Coronary artery (tissue), 2 donors: ENCODE results near the gene POLR3E.
A peak's percentile ranks its signal among the peaks of the same experiment; 100 is the strongest.

Experiments used
- DNase-seq: peaks from one replicate; pipeline ENCODE4 v3.0.0-alpha.2; 2017; ENCODE audit warnings: low spot score
- H3K27ac ChIP-seq, 2 donors: fragments of 200-600 bp; sonication (generic); one replicate each; pipeline ENCODE4 v1.5.1; 2016 to 2019
- H3K4me3 ChIP-seq: fragments of 200-600 bp; sonication (generic); 2 replicates; pipeline ENCODE4 v1.5.1; 2016; ENCODE audit warnings: mild to moderate bottlenecking, moderate library complexity
- CTCF ChIP-seq: fragments of 200-600 bp; sonication (generic); IDR thresholded peaks from one replicate; pipeline ENCODE4 v1.5.1; 2019; ENCODE audit warnings: antibody characterized with exemption

The POLR3E gene

DNA sequence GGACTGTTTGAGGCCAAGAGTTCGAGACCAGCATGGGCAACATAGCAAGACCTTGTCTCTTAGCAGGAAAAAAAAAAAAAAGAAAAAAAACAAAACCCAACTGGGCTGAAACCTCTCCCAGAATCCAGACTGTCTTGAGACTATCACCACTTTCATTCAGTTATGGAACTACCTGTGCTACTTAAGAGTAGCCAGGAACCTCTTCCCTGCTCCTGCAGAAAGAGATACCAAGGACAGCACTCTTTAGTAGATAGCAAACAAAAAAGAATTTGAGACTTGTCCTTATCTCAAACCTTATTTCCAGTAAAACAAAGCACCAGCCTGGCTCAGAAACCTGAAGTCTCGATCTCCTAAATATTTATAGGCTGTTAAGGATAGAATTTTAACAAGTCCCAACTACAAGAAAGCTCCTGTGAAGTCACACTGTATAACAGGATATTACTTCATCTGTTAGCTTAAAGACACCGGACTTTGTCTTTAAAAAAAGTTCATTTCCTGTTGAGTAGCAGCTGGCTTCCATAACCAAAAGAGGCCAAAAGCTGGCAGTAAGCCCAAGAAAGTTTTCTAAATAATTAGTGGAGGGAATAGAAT is 72.1 kb downstream of the POLR3E start:
- no peak for DNase-seq
- Histone ChIP-seq H3K27ac (peak overlapping the region; percentile 65 to 71), H3K4me3 (no peak overlapping the region)
- no peak for TF ChIP-seq CTCF

DNA sequence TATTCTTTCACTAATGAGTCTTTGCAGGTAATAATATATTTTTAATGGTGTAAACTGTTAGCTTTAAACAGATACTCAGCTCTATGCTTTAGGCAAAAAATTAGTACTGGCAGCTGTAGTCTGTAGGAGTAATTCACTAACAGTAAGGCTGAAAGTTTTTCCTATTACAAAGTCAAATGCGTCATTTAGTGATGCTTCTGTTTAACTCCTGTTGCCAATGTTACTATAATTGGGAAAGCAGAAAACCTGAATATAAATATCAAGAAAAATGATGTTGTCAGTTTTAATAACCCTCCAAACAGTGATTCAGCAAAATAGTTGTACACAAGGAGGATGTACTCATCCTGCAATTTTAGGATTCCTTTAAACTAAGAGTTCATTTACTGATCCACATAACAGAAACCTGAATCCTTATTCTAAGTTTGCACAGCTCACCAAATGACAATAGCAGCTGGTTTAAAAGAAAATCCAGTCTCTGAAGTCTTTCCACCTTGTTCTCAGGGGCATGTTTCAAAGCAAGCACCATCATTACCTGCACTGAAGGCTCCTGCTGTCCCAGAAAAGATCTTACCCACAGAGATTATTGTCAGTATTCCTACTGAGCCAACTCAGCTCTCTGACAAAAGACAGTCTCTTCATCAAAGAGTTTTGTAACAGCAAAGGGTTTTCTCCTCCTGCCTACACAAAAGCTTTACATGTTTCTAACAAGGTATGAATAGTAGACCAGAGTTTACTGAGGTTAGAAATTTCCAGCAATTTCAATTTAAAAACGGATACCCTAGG is 73.0 kb downstream of the POLR3E start:
- H3K27ac ChIP-seq, result peak overlapping the region; percentile 71 to 79
- peak overlapping the region; percentile 4 for H3K4me3 ChIP-seq
- no peak for DNase-seq
- no peak for TF ChIP-seq CTCF

DNA sequence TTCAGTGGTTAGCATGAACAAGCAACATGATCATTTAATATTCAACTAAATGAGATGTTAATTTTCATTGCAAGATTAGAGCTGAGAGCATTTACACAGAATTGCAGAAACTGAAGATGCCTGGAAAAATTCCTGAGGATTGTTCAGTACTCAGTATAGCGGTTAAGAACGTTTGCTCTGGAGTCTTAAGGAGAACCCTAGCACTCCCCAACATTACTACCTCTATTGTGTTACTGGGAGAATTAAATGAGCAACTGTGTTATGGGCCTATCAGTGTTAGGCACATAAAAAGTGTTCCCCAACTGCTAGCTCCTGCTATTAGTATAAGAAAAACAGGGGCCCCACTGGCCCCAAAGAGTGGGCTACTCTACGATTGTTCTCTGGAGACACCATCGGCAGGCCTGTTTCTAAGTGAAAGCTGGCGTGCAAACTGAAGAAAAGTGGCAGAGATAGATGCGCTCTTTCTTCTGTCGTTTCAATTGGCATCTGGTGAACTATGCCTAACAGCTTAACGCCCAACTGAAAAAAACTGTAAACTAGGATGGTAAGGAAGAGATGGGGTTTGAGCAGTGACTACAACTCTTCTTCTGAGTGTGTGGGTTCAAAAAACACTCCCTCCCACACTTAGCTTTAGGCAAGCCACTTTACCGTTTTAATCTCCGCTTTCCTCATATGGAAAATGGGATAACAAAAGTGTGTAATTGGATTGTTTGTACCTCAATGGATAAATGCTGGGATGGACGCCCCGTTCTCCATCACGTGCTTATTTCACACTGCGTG is 75.9 kb downstream of the POLR3E start:
- Histone ChIP-seq H3K4me3 (peak overlapping the region; percentile 91), H3K27ac (peak overlapping the region; percentile 88 to 90)
- no peak for DNase-seq
- TF ChIP-seq CTCF, result no peak

DNA sequence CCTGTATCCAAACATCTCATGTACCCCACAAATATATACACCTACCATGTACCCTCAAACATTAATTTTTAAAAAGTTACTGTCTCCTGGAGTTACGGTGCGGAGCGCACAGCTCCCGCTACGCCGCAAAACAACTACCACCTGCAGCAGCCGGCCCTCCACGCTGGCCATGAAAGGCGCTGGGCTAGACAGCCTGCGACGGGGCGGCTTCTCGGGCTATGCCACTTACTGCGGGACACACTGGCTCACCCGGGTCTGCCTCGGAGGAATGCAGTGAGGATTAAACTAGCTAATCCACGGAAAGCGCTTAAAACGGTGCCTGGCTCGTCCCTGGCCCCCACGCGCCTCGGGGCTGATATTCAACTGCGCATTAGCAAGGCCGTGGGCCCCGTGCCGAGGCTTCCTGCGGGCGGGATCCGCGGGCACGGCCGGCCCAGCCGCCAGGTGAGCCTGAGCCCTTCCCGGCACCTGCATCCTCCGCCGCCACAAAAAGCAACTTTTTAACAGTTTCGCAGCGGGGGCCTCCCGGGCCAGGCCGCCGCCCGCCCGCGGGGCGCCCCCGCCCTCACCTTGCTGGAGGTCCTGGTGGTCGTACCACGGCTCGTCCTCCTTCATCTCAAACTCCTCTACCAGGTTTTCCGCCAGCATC is 76.6 kb downstream of the POLR3E start:
- Histone ChIP-seq H3K4me3 (peak overlapping the region; percentile 91), H3K27ac (peak overlapping the region; percentile 88 to 90)
- no peak for TF ChIP-seq CTCF
- DNase-seq, result peak; percentile 77

DNA sequence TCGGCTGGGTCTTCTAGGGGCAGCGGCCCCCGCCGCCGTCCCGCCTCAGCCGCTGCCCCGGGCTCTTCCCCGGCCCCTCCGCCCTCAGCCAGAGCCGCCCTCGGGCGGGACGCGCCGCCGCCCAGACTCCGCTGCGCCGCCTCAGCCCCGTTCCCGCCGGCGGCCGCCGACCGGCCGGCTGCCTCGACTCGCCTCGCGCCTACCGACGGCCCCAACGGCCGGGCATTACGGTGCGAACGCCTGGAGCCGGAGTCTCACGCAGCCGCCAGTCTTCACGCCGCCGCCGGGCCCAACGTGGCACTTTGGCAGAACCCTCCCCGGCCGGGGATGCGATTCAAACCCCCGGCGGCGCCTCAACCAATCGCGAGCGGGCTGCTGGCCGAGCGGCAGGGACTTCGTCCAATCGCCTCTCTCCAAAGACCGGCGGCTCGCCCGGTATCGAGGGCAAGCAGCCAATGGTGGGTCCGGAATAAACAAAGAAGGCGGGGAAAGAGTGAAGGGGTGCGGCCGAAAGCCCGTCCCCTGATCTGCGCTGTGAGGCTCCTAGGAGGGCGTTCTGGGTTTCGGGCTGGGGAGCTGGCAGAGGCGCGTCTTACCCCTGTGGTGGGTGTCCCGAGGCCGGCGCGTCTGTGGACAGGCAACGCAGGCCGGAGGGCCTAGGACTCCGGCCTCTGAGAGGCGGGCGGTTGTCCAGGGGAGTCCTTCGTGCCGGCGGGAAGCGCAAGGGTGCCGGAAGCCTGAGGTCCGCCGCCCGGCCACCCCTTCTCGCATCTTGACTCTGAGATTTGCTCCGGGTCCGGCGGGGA is 77.3 kb downstream of the POLR3E start, which contains the start of gene CDR2:
Gene CDR2, minus strand, starts transcription at position 309 of the 806 bp plus-strand sequence. CDS start 310 bp downstream, outside the sequence.
- Histone ChIP-seq H3K27ac (peak within 1 kb of the TSS; percentile 88 to 90), H3K4me3 (peak within 1 kb of the TSS; percentile 91)
- no peak for TF ChIP-seq CTCF
- DNase-seq, result peak; percentile 99
